Stimulated activated CD4-positive, alpha-beta T cell treated with anti-CD3 and anti-CD28 coated beads, Interleukin-1b, Interleukin-23, amount 100 ng/mL, for 48 hours (primary cell): ENCODE results near the gene BORCS6.
A peak's percentile ranks its signal among the peaks of the same experiment; 100 is the strongest.

Experiments used
- DNase-seq: peaks from one replicate; pipeline ENCODE4 v3.0.0-alpha.2; 2020

The BORCS6 gene

GRCh38 chr17:8210761-8211458, 20.9 kb upstream of the BORCS6 start:
- peak; percentile 32 for DNase-seq

DNA sequence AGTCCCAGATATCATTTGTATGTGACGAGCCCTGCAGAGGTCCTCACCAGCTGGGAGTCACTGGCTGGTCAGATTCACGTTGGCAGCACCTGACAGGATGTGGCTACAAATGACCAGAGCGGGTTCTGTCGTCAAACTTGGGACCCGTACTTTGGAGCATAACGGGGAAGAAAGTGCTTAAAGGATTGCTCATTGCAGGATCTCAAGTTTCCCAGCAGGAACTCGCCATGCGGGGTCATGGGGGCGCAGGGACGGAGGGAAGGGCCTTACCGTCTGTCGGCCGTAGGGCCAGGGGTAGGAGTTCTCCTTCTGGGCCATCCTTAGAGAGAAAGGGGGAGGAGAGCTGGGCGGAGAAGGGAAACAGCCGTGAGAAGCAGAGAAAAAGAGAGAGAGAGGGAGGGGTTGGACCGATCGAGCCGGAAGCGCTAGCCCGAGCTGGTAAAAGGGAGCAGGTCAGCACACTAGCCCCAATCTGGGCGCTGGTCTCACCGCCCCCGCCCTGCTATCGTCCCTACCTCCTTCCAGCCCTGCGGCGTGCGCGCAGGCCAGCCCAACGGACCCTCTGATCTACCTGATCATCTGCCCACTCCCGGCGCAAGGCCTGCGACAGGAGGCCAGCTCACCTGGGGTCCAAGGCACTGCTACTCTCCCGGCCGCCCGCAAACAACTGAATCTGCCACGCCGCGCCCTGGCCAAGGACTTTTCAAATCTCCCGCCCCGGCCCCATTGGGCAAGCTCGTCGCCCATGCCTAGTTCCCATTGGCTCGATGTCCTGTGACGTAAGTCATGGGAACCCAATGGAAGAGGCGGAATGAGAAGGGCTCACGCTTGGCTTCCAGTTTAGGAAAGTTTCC, 20.2 kb upstream of the BORCS6 start, which contains the start of gene AURKB:
Gene AURKB (minus strand): TSS at position 669 of the 854 bp plus-strand sequence. CDS start 351 bp downstream, at position 318.
- peak; percentile 93 for DNase-seq

- DNase-seq, result no peak
These were observed 16.6 kb upstream of the BORCS6 start for GRCh38 chr17:8206536-8206935.

DNA sequence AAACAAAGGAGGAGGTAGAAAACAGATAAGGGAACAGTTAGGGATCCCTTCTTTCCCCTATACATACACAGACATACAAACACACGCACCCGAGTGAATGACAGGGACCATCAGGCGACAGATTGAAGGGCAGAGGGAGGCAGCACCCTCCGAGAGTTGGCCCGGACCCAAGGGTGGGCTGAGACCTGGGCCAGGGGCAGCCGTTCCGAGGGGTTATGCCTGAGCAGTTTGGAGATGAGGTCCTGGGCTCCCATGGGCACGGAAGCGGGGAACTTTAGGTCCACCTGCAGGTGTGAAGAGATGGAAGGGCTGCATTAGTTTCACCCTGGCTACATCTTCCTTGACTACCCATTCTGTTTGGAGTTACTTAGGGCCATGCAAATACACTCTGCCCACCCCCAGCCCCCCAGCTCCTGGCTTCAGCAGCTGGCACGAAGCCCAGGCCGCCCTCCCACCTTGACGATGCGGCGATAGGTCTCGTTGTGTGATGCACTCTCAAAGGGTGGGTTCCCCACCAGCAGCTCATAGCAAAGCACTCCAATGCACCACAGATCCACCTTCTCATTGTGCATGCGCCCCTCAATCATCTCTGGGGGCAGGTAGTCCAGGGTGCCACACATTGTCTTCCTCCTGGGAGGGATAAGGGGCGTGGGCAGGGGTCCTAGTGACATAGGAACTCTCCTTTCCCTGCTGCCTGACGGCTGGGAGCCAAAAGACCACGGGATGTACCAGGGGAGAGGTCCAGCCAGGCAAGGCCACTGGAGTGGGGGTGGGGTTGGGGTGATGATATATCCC, 15.0 kb upstream of the BORCS6 start:
- no peak for DNase-seq

DNA sequence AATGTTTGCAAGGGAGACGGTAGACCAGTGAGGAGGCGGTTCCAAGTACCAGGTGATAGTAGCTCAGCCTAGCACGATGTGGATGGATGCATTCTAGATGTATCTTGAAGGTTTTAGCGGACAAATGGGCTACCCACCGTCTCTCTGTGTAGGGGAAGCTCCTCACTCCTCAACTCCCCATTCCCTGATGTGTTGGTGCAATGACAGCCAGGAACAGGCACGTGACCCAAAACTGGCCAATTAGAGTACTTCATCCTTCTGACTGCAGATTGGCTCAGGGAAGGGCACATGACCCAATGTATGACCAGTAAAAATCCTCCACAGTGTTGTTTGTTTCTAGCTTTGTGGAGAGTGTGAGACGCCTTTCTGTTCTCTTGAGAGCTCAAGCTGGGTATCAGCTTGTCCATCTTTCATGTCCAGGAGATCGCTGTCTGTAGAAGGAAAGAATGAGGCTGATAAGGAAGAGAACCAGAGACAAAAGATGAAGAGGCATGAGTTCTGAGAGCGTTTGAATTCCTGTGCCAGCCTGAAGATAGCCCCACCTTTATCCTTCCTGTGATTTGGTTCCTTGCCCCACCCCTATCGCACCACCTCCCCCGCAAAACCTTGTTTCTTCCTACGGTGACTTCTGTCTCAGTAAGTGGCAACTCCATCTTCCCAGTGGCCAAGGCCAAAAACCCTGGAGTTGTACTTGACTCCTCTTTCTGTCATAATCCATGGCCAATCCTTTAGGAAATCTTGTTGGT, 2.3 kb upstream of the BORCS6 start:
- DNase-seq, result peak; percentile 68

GRCh38 chr17:8190506-8190905, 526 bp upstream of the BORCS6 start:
- no peak for DNase-seq

DNA sequence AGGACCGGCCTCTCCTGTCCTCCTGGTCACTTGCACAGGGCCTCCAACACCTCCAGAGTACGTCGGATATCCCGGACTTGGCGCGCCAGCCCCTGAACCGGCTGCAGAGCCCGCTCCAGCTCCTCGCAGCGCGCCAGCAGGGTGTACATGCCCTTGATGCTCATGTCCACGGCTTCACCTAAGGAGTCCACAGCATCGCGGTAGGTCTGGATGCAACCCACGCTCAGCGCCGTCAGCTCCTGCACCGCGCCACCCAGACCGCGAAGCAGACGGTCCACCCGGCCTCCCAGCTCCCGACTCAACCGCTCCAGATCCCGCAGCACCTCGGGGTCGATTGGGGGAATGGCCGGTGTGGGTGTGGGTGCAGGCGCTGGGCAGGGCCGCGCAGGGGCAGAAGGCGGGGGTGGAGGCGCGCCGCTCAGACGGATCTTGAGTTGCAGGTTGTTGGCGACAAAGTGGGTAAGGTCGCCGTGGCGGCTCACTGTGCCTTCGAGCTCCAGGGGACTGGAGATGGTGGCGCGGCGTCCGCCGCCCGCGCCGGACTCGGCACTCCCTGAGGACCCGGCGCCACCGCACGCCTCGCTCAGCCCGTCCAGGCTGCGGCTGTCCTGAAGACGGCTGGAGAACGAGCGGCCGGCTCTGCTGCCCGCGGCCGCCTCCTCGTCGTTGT, 804 bp downstream of the BORCS6 start:
- DNase-seq, result no peak

DNA sequence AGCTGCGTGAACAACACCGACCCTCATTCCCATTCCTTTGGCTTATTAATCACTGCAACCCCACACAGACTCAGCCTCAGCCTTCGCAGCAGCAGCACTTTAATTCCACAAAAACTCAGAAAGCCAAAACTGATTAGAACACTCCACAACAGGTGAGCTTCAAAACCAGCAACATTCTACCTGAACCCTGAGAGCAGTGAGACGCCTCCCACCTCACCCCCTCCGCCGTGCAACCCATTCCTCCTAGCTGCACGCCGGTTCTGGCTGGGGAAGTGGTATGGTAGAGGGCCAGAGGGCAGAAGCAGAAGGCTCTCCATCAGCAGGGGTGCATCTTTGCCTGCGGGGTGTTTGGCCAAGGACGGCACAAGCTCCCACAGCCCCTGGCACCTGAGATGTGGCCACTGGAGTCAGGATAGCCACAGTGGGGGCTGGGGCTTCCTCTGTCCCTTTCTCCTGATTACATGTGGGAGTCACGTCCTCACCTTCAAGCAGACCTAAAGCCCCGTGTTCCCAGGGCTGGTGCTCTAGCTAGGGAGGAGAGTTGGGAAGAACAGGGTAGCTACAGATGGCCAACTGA, 1.6 kb downstream of the BORCS6 start:
- DNase-seq, result no peak

- DNase-seq, result peak; percentile 94
These were observed 2.3 kb downstream of the BORCS6 start for GRCh38 chr17:8187517-8188262.

GRCh38 chr17:8186787-8187516, 3.0 kb downstream of the BORCS6 start:
- DNase-seq, result peak; percentile 97

GRCh38 chr17:8186446-8186786, 3.6 kb downstream of the BORCS6 start:
- no peak for DNase-seq

GRCh38 chr17:8185582-8186445, 4.2 kb downstream of the BORCS6 start:
- DNase-seq, result peak; percentile 91

DNA sequence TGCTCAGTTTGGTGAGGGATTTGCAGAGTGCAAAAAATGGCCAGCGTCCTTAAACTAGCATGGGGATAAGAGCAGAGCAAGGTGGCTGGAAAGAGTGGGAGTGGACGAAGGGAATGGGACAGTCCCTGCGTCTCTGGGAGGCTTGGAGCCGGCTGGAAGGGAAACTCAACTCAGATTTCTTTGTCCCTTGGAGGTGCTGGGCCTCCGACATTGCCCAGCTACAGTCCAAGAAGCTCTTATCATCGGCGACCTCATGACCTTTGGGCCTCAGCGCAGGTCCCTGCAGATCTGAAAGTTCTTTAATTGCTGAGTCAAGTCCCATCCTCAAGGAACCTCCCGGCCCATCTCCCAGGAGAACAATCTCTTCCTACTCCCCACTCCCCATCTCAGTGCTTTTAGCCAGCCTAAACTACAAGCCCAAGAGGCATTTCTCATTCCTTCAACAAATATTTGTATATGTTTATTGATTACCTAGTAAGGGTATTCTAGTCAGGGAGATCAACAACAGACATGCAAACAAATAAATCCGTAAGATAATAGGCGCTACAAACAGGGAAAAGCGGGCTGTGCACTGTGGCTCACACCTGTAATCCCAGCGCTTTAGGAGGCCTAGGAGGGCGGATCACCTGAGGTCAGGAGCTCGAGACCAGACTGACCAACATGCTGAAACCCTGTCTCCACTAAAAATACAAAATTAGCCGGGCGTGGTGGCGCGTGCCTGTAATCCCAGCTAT, 12.8 kb downstream of the BORCS6 start:
- DNase-seq, result no peak

- peak; percentile 87 for DNase-seq
These were observed 13.6 kb downstream of the BORCS6 start, which contains the start of gene TMEM107 for GRCh38 chr17:8176197-8176940. Gene TMEM107 (minus strand): TSS chr17:8176380. CDS start chr17:8176286, 94 bp downstream.

GRCh38 chr17:8175795-8176196, 14.2 kb downstream of the BORCS6 start:
- no peak for DNase-seq

DNA sequence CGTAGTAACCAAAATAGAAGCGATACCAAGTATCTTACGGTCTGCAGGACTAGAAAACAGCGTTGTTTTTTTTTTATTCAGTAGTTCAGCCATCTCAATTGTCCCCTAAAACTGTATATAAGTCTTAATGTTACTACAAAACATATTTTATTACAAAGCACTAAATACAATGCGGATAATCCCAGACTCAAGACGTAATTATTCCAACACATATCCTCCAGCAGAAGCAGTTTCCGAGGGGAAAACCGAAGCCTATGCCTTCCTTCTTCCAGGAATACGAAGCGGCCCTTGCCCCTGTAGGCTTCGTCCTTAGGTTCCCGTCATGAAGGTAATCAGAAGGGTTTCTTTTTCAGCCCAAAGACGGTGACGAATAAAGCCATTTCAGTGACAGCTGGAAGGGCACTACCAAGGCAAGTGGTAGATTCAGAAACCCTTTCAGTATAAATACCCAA, 16.1 kb downstream of the BORCS6 start:
- DNase-seq, result no peak
